RWPE1 (cell line): ENCODE measurements around the gene NRXN3.

Source experiments
- CTCF ChIA-PET: fragments of 350-600 bp; sonication (Branson Sonifier 250); formaldehyde crosslinking; extraction: SDS; loops from one replicate; lab custom pipeline; 2021; lab: Yijun Ruan, JAX
- POLR2A ChIA-PET: fragments of 400-600 bp; formaldehyde crosslinking; extraction: SDS; loops from one replicate; lab custom pipeline; 2020; ENCODE audit warnings: antibody characterized with exemption; ENCODE audit not compliant: low non-redundant PET; lab: Yijun Ruan, JAX
- DNase-seq: peaks from one replicate; pipeline ENCODE4 v3.0.0; 2012; ENCODE audit warnings: low spot score
- H3K27ac ChIP-seq: fragments of 450-650 bp; 2 replicates; pipeline ENCODE4 v1.5.1; 2017
- TF ChIP-seq, protein P1 (sequence below): fragments of 450-650 bp; conservative IDR thresholded peaks from 2 replicates; pipeline ENCODE4 v1.5.1; 2017; ENCODE audit warnings: low read depth, mild to moderate bottlenecking

NRXN3 gene

DNA sequence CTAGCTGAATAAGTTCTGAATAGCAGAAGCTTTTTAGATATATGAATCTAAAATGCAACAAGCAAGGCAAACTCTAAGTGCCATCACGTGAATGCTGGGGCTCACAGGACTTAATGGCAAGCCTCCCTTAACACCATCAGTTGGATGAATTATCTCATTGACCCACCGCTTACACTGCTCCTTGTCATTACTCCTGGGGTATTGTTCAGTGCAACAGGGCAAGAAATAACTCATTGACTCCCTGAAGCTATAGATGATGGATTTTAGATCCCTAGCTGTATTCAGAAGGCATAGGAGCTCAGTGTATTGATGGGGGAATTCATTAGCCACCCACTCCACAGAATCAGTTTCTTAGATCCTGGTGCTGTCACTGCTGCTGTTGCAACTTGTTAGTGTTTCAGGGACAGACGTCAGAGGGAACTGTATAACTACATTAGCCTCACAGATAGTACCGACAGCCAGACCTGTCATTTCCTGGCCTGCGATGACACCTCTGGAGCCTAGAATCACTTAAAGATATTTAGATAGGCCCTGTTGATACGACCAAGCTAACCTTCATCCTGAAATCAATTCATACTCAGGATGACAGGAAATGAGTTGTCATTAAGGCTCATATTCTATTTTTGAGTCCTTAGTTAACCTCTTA, 1305.8 kb downstream of the NRXN3 start:
- no peak overlapping the region for H3K27ac ChIP-seq
- DNase-seq = no peak
- TF ChIP-seq, protein P1, sequence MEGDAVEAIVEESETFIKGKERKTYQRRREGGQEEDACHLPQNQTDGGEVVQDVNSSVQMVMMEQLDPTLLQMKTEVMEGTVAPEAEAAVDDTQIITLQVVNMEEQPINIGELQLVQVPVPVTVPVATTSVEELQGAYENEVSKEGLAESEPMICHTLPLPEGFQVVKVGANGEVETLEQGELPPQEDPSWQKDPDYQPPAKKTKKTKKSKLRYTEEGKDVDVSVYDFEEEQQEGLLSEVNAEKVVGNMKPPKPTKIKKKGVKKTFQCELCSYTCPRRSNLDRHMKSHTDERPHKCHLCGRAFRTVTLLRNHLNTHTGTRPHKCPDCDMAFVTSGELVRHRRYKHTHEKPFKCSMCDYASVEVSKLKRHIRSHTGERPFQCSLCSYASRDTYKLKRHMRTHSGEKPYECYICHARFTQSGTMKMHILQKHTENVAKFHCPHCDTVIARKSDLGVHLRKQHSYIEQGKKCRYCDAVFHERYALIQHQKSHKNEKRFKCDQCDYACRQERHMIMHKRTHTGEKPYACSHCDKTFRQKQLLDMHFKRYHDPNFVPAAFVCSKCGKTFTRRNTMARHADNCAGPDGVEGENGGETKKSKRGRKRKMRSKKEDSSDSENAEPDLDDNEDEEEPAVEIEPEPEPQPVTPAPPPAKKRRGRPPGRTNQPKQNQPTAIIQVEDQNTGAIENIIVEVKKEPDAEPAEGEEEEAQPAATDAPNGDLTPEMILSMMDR = no peak
- ChIA-PET CTCF (no interaction called here), POLR2A (no interaction called here)

GRCh38 chr14:79476552-79476951, 1306.4 kb downstream of the NRXN3 start:
- no peak overlapping the region for H3K27ac ChIP-seq
- ChIA-PET CTCF (no interaction called here), POLR2A (no interaction called here)
- TF ChIP-seq, protein P1 = no peak
- DNase-seq = no peak

- TF ChIP-seq, protein P1 = no peak
- H3K27ac ChIP-seq = no peak overlapping the region
- ChIA-PET POLR2A (no interaction called here), CTCF (no interaction called here)
- DNase-seq = no peak
Measured at GRCh38 chr14:79480212-79480611, 1310.0 kb downstream of the NRXN3 start.

- ChIA-PET POLR2A (no interaction called here), CTCF (no interaction called here)
- H3K27ac ChIP-seq = no peak overlapping the region
Measured at GRCh38 chr14:79482825-79483224, 1312.7 kb downstream of the NRXN3 start.

DNA sequence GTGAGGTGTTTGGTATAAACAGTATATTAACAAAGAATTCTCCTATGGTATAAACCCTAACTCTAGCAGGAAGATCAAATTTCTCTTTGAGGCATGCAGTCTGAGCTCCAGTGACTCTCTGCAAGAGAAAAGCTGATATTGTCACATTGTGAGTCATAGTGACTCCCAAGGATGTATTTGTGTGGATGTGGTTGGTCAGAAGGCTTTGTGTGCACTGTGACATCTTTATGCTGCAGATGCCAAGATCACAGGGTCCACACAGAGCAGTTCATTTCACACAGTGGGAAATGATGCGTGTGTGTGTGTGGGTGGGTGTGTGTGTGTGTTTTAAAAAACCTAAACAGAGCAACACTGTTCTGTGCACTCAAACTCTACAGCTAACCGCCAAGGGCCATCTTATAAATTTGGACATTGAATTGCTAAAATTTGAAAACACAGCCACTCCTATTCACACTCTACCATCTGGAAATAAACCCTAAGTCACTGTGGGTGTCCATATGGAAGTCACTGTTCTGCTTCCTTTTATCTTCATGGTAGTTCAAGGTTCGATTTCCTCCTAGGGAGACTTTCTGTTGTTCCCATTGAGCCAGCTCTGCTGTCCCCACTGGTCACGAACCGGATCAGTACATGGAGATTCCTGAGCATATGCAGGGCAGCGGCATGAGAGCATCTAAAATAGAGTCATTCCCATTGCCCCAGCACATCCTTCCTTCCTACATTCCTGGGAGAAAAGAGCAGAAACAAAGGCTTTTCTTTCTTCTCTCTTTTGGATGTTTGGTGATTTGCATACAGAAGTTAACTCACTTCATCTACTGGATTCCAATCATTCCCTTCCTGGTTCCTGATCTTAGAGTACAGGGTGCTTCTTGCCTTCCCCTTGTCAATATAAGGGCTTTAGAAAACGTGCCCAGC, 1313.6 kb downstream of the NRXN3 start:
- TF ChIP-seq, protein P1 = no peak
- CTCF ChIA-PET = no interaction called here
- H3K27ac ChIP-seq = no peak overlapping the region
- no peak for DNase-seq
- POLR2A ChIA-PET = no interaction called here

More at GRCh38 chr14:79482825-79483224, 1312.7 kb downstream of the NRXN3 start:
- TF ChIP-seq, protein P1 = no peak
- no peak for DNase-seq

GRCh38 chr14:79487632-79488031, 1317.5 kb downstream of the NRXN3 start:
- CTCF ChIA-PET = interaction anchor here (0.6 kb wide), 1 partner anchor 1954 kb away, joined by 3 read pairs; no protein-coding TSS in a partner anchor
- TF ChIP-seq, protein P1 = no peak
- POLR2A ChIA-PET = no interaction called here
- no peak for DNase-seq
- no peak overlapping the region for H3K27ac ChIP-seq
